Heart left ventricle (tissue), 13 donors: Measurements from ENCODE around the gene NUTF2.

Experiments
- CTCF ChIP-seq, 12 donors: fragments of 200-600 bp; sonication (generic) in 4 of 12; IDR thresholded peaks; one replicate each; pipeline versions ENCODE4 v1.5.0 to v1.8.0; 2018 to 2022; ENCODE audit warnings: antibody characterized with exemption in 12 of 12, mild to moderate bottlenecking in 5 of 12
- POLR2A ChIP-seq, 2 donors: fragments of 450-650 bp; IDR thresholded peaks; one replicate each; pipeline ENCODE4 v1.6.1; 2017; ENCODE audit warnings: antibody characterized with exemption in 2 of 2, mild to moderate bottlenecking in 2 of 2, moderate library complexity in 2 of 2
- donor health status: ischemic (EF 13 %, LVEDD 7.1; RV severe dilation, severe dysfunction).
- donor health status: DM: no; HTN: yes; CAD: no.
- donor health status: DM: no; HTN: no; CAD: no.
- donor health status: ischemic (EF 25% LVEDD 6.9; RV normal size, moderate dysfunction).
- donor health status: ischemic (EF 25% LVEDD 5.7; RV mildly dilated, moderate dysfunction).
- donor health status: ischemic (EF 35%, LVEDD 5.7; RV mildly dilated, moderate dysfunction).
- donor health status: nonischemic (EF 11% LVEDD 7.7; RV severe dilation, severe dysfunction).
- donor health status: DM: yes; HTN: yes; CAD: no.
- donor health status: PGD.
- donor health status: ischemic (EF 29% LVEDD 5.4; RV normal size, mild dysfunction).
- donor health status: nonischemic (EF 23%, LVEDD 6.1; RV moderate dilation, normal function).

- TF ChIP-seq CTCF (IDR thresholded peaks at IDR 0.05) (no peak), POLR2A (IDR thresholded peaks at IDR 0.05) (no peak)
These were observed 20.8 kb upstream of the NUTF2 start for GRCh38 chr16:67825906-67826305.
